ENCODE results near the gene SLC7A4.

DNA sequence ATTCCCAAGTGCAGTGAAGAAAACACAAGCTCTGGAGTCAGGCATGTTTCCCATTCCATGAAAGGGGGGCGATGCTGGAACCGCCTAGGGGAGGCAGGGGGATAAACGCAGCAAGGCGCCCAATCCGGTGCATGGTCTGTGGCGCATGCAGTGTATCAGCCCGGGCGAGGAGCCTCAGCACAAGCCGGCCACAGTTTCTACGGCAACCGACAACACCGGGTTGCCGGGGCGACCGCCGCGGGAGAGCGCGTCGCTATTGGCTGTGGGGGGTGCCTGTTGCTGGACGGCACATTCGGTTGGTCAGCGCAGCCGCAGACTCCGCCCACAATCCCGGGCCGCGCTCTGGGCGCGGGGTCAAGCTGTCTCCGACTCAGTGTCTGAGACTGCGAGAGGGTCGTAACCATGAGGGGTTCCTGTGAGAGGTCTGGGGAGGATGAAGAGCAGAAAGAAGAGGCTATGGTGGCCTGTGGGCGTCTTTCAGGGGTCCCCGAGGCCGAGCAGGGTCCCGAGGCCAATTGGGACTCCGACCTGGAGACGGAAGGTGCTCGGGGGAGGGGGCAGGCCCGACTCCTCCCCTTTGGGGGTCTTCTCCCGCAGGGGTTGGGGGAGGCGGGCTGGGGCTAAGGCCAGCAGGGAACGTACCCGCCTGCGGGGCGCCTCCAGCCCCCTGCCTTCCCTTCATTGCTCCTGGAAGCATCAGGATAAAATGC lies 13.4 kb upstream of the SLC7A4 start, which contains the start of gene LRRC74B:
- TF ChIP-seq CTCF (conservative IDR thresholded peaks at IDR 0.05; ENCODE audit: low read depth, low read length) (no peak), EZH2 (IDR thresholded peaks at IDR 0.05; ENCODE audit: borderline replicate concordance, low read depth, low read length, poor library complexity, severe bottlenecking) (no peak)

All from A673 (cell line).